ENCODE measurements around the gene ASCC3. TPM values are rescaled to one million over a fixed set of nuclear protein-coding genes. Genes with fewer than 3 reads are reported as not detected.

The ASCC3 gene
- total and polyA plus RNA-seq, 2 donors (not counting 1 experiment from before 2014, with no cell fraction given), result 9.0 to 42.3 TPM

GRCh38 chr6:100484474-100484873 lies 396.7 kb downstream of the ASCC3 start:
- H3K4me3 Mint-ChIP-seq, result no peak overlapping the region
- no peak overlapping the region for H3K4me3 ChIP-seq (ENCODE audit: control extremely low read depth in 1 of 5, extremely low read depth in 1 of 5, insufficient read depth in 1 of 5, low read depth in 2 of 5, low read length in 4 of 5)
- no peaks in the 10 kb centered on the region for H4K20me1 ChIP-seq (ENCODE audit: control insufficient read depth, insufficient read depth, low read length, poor library complexity, severe bottlenecking)
- CTCF ChIA-PET, result no interaction called here
- H3K9me3 ChIP-seq (ENCODE audit: control extremely low read depth in 1 of 3, control insufficient read depth in 2 of 3, insufficient read depth in 1 of 3, low read length in 2 of 3), result peaks cover 0 to 1% (median 0%) of the 10 kb centered on the region in 3 donors
- H3K4me2 ChIP-seq (replicated peaks; ENCODE audit: low read depth, low read length, poor library complexity, severe bottlenecking), result no peak overlapping the region
- WGBS (ENCODE audit: insufficient coverage), result no CpG with 5 or more reads among the region's 5 CpGs
- no peak for ATAC-seq (ENCODE audit: low read depth)
- peaks cover 29% of the 10 kb centered on the region for H3K27me3 Mint-ChIP-seq
- no peak overlapping the region for H2AFZ ChIP-seq (ENCODE audit: insufficient read depth, low read depth, low read length, poor library complexity, severe bottlenecking)
- intact Hi-C loops (cut with micrococcal nuclease), result no loop called here
- H3K4me1 ChIP-seq (ENCODE audit: control insufficient read depth in 2 of 2, insufficient read depth in 2 of 2, low read length in 2 of 2), result no peaks in the 10 kb centered on the region
- POLR2A ChIA-PET, result no interaction called here
- H3K27ac Mint-ChIP-seq, result no peak overlapping the region
- no peaks in the 10 kb centered on the region for H3K79me2 ChIP-seq (ENCODE audit: control insufficient read depth, insufficient read depth, low read length)
- H3K36me3 ChIP-seq (replicated peaks in 1 of 2; ENCODE audit: control extremely low read depth in 1 of 2, control insufficient read depth in 1 of 2, extremely low read depth in 1 of 2, insufficient read depth in 2 of 2, low read length in 1 of 2), result no peaks in the 10 kb centered on the region
- no peak overlapping the region for H3K9ac ChIP-seq (ENCODE audit: low read length)
- TF ChIP-seq CTCF (IDR thresholded peaks at IDR 0.05) (no peak), EZH2 (IDR thresholded peaks at IDR 0.05; ENCODE audit: borderline replicate concordance, insufficient read depth, low read depth, low read length, poor library complexity, severe bottlenecking) (no peak)
- DNase-seq, result no peak
- peaks cover 0 to 3% (median 0%) of the 10 kb centered on the region in 4 experiments for H3K27me3 ChIP-seq (replicated peaks in 1 of 4; ENCODE audit: control extremely low read depth in 1 of 4, control insufficient read depth in 3 of 4, insufficient read depth in 4 of 4, low read length in 3 of 4)
- no peaks in the 10 kb centered on the region for H3K4me1 Mint-ChIP-seq
- H3K27ac ChIP-seq (ENCODE audit: low read length in 2 of 2), result no peak overlapping the region
- H3K9me3 Mint-ChIP-seq (ENCODE audit: insufficient read depth), result no peaks in the 10 kb centered on the region

GRCh38 chr6:100482698-100483097 lies 398.4 kb downstream of the ASCC3 start:
- intact Hi-C loops (cut with micrococcal nuclease), result no loop called here

More at GRCh38 chr6:100482698-100483097, 398.4 kb downstream of the ASCC3 start:
- H3K4me2 ChIP-seq (replicated peaks; ENCODE audit: low read depth, low read length, poor library complexity, severe bottlenecking), result no peak overlapping the region
- H2AFZ ChIP-seq (ENCODE audit: insufficient read depth, low read depth, low read length, poor library complexity, severe bottlenecking), result no peak overlapping the region
- no peaks in the 10 kb centered on the region for H3K79me2 ChIP-seq (ENCODE audit: control insufficient read depth, insufficient read depth, low read length)
- DNase-seq (no peak), ATAC-seq (ENCODE audit: low read depth) (no peak)
- H3K9me3 ChIP-seq (ENCODE audit: control extremely low read depth in 1 of 3, control insufficient read depth in 2 of 3, insufficient read depth in 1 of 3, low read length in 2 of 3), result no peaks in the 10 kb centered on the region
- Mint-ChIP-seq H3K4me3 (no peak overlapping the region), H3K27me3 (peaks cover 24% of the 10 kb centered on the region), H3K4me1 (no peaks in the 10 kb centered on the region), H3K27ac (no peak overlapping the region), H3K9me3 (ENCODE audit: insufficient read depth) (no peaks in the 10 kb centered on the region)
- no peak overlapping the region for H3K9ac ChIP-seq (ENCODE audit: low read length)
- no peak overlapping the region for H3K27ac ChIP-seq (ENCODE audit: low read length in 2 of 2)
- WGBS (ENCODE audit: insufficient coverage), result 86% methylated on average over 2 of the region's 2 CpGs
- H3K4me3 ChIP-seq (ENCODE audit: control extremely low read depth in 1 of 5, extremely low read depth in 1 of 5, insufficient read depth in 1 of 5, low read depth in 2 of 5, low read length in 4 of 5), result no peak overlapping the region
- H4K20me1 ChIP-seq (ENCODE audit: control insufficient read depth, insufficient read depth, low read length, poor library complexity, severe bottlenecking), result no peaks in the 10 kb centered on the region
- no peaks in the 10 kb centered on the region for H3K36me3 ChIP-seq (replicated peaks in 1 of 2; ENCODE audit: control extremely low read depth in 1 of 2, control insufficient read depth in 1 of 2, extremely low read depth in 1 of 2, insufficient read depth in 2 of 2, low read length in 1 of 2)
- peaks cover 0 to 7% (median 0%) of the 10 kb centered on the region in 4 experiments for H3K27me3 ChIP-seq (replicated peaks in 1 of 4; ENCODE audit: control extremely low read depth in 1 of 4, control insufficient read depth in 3 of 4, insufficient read depth in 4 of 4, low read length in 3 of 4)
- no peaks in the 10 kb centered on the region for H3K4me1 ChIP-seq (ENCODE audit: control insufficient read depth in 2 of 2, insufficient read depth in 2 of 2, low read length in 2 of 2)
- ChIA-PET POLR2A (no interaction called here), CTCF (no interaction called here)
- no peak for TF ChIP-seq CTCF (IDR thresholded peaks at IDR 0.05)
- TF ChIP-seq EZH2 (IDR thresholded peaks at IDR 0.05; ENCODE audit: borderline replicate concordance, insufficient read depth, low read depth, low read length, poor library complexity, severe bottlenecking), result no peak
